Activated CD8-positive, alpha-beta memory T cell treated with anti-CD3 and anti-CD28 coated beads, Interleukin-2, amount 50 U/mL, for 48 hours (primary cell): ENCODE data around the gene PRR18.
A peak's percentile ranks its signal among the peaks of the same experiment; 100 is the strongest.

ENCODE experiments used
- DNase-seq: peaks from one replicate; pipeline ENCODE4 v3.0.0-alpha.2; 2020

The PRR18 gene

DNA sequence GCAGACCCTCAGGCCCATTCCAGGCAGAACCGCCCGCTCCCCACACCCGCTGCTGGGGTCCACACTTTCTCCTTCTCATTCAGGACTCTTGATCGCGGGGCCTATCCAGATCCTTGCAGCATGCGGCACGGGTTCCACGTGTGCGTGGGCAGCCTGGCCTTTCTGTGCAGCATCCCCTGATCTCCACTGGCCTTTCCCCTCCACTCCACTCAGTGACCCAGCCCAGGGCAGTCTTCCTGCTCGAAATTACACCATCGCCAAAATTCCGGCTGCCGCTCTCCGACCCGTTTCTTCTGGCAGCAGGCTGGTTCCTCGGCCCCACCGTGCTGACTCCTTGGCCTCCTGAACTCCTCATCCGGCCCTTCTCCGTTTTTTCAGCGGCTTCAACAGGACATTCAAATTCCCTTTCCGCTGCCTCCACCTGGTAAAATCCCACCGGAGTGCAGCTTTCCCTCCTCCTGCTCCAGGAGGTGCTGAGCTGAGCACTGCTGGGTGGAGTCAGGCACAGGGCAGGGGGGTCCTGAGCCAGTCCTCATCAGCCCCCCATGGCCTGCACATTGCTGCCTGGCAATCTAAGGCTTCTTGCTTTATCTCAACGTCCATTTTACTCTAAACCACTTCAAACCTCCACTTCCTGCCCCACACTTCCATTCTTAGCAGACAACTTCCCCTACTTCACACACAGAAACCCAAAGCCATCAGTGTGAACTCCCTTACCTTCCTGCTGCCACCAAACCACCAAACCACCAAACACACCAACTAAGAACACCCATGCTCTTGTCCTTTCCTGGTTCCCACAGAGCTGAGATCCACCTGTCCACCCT, 25.2 kb upstream of the PRR18 start:
- DNase-seq: no peak

GRCh38 chr6:166331503-166332415, 23.6 kb upstream of the PRR18 start:
- DNase-seq: no peak

GRCh38 chr6:166330612-166331011, 22.4 kb upstream of the PRR18 start:
- no peak for DNase-seq

- DNase-seq: no peak
Measured at GRCh38 chr6:166325383-166326042, 17.3 kb upstream of the PRR18 start.

DNA sequence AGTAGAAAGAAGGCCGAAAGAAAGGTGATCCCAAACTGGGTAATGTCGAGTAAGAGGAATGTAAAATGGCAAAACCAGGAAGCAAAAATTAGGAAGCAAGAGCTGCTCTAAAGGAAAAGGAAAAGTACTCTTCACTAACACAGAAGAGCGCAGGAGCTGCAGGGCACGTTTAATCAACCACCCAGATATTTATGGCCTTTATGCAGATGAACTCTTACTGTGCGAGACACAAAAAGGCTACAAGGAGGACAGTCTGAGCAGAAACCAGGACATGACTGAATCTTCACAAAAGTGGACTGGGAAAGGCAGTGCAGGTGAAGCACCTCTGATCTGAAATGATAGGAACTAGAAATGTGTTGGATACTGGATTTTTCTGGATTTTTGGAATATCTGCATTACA, 15.2 kb upstream of the PRR18 start:
- no peak for DNase-seq

- DNase-seq: peak; percentile 46
Measured at GRCh38 chr6:166318649-166319600, 10.7 kb upstream of the PRR18 start.

DNA sequence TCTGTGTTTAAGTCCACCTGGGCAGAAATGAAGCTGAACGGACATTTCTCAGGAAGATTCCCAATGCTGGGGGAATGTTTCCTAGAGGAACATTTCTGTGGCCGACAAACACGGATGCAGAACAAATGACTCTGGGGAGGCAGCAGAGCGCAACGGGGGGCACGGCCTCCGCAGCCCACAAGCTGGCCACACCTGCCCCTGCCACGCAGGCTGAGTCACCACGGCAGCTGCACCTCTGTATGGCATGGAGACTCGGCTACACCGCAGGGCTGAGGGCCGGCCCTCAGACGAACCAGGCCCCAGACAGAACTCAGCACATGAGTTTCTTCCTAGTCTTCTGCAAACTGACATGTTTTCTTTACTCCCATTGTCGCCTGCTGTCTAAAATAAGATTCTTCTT, 10.0 kb upstream of the PRR18 start:
- no peak for DNase-seq

DNA sequence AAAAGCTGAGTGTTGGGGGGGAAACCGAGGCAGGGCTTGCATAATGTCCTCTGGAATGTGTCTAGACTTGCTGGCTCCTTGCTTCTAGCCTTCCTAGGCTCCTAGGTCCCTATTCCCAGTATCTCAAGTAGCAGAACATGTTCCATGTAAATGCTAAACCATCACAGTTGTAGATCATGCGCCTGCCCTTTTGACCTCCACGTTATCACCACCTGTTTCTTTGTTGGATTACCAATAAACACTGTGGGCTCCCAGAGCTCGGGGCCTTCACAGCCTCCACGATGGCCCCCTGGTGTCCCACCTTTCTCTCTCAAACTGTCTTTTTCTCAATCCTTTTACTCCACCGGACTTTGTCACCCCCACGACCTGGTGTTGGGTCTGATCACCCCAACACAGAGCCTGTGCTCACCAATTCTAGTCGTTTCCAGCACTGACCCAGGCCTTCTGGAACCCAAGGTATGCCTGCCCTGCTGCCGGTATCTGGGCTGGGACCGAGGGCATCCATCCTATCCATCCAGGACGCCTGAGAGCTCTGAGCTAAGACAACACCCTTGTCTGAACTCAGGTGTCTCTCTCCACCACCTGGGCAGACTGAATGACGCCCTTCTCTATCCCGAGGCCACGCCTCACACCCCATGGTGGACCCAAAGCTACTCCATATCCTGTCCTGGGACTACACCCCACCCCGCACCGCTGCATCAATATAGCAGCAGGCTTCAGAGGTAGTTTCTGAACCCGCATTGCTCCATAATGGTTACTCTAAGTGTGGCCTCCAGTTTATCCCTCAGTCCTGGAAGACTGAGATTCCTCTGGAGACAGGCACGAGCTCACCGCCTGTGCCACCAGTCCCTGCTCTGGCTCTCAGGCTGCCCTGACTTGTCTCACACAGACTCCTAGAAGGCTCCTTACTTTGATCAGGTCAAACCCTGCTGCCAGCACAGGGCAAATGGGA, 9.3 kb upstream of the PRR18 start:
- peak; percentile 39 for DNase-seq

GRCh38 chr6:166315436-166315835, 7.2 kb upstream of the PRR18 start:
- DNase-seq: no peak

DNA sequence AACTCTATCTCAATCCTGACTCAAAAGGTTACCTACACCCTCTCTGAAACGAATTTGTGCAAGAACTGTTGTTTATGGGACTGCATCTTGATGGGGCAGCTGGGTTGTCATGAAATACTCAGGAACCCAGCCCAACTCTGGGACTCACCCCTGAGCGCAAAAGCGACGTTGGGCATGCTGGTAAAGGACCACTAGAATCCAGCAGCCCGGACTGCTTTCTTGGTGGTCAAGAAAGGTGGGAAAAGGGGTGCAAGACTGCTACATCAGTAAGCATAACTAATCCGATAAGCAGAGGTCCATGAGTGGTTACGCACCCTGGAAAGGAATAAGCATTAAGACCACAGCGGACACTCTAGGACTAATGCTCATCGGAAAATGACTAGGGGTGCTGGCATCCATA, 6.3 kb upstream of the PRR18 start:
- no peak for DNase-seq

- no peak for DNase-seq
Measured at GRCh38 chr6:166313255-166314070, 5.3 kb upstream of the PRR18 start.

GRCh38 chr6:166312832-166313231, 4.6 kb upstream of the PRR18 start:
- no peak for DNase-seq

- DNase-seq: no peak
Measured at GRCh38 chr6:166310634-166311033, 2.4 kb upstream of the PRR18 start.

- no peak for DNase-seq
Measured at GRCh38 chr6:166309977-166310376, 1.8 kb upstream of the PRR18 start.

GRCh38 chr6:166308769-166309589, 787 bp upstream of the PRR18 start:
- no peak for DNase-seq

DNA sequence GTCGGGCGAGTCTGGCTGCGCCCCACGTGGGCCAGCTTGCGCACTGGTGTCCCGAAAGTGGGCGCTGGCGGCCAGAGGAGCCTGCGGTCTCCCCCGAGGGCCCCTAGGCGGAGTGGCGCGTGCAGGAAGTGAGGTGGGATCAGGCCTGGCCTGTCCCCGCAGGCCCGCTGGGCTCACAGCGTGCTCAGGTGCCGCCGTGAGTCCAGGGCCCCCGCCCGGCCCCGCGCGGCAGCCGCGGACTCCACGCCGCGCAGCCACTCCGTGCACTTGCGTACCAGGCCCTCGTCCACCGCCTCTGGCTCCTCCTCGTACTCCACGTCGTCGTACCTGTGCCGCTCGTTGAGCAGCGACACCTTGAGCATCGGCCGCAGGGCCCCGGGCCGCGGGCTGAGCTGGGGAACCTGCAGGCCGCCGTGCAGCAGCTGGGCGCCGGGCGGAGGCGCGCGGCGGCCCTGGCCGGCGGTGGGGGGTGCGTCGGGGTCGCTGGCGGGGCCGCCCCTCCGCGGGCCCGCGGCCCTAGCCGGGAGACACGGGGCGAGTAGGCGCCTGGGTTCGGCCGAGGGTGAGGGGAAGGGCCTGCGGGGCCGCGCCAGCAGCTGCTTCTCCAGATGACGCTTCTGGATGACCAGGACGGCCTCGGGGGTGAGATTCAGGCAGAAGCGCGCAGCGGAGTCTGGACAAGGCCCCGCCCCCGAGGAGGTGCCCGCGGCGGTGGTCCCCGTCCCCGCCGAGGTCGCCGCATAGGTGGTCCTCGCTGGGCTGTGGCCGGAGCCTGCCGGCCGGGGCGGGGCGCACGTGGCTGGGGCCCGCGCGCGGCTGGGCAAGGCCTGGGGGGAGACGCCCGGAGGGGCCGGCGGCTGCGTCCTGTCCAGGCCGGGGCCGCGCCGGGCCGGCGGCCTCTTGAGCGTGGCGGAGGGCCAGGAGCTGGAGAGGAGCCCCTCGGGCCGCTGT, 835 bp downstream of the PRR18 start:
- DNase-seq: no peak

GRCh38 chr6:166306378-166307081, 1.7 kb downstream of the PRR18 start:
- DNase-seq: no peak
